HG03439 (cell line): ENCODE data around the gene RIMS1.

ENCODE experiments used
- ATAC-seq: cut with Tn5 transposase; IDR thresholded peaks from one replicate; pipeline ENCODE4 v1.9.1; 2021; ENCODE audit warnings: mild to moderate bottlenecking, moderate library complexity; ENCODE audit not compliant: unreplicated experiment

RIMS1 gene

DNA sequence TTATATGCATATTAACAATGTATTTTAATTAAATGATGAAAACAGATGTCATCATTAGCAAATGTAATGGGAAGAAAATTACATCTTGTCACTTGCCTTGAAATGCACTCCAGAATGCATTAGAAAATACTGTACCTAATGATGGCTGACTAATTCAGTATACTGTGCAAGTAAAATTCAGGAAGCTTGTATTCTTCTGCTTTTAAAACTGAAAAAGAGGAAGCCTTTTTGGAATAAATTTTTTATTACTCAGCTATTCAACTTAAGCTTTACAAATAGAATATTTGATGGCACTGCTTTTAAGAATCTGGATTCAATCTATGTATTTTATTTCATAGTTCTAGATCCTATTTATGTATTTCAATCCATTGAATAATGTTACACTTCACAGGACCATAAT, 195.5 kb downstream of the RIMS1 start:
- ATAC-seq: no peak

DNA sequence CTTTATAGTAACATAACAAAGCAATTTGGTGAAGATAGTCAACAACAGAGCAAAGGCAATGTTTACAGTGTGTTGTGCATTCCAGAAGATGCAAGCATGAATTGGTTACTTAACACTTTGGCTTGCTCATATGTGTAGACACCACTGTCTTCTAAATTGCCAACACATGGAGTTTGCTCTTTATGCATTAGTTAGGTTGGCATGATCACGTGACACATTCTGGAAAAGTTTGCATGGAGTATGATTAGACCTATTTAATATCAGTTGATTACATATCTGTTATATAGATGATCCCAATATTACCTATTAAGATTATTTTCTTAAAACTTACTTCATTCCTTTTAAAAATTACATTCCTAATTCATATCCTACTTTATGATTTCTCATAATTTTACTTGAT, 197.6 kb downstream of the RIMS1 start:
- ATAC-seq: no peak

DNA sequence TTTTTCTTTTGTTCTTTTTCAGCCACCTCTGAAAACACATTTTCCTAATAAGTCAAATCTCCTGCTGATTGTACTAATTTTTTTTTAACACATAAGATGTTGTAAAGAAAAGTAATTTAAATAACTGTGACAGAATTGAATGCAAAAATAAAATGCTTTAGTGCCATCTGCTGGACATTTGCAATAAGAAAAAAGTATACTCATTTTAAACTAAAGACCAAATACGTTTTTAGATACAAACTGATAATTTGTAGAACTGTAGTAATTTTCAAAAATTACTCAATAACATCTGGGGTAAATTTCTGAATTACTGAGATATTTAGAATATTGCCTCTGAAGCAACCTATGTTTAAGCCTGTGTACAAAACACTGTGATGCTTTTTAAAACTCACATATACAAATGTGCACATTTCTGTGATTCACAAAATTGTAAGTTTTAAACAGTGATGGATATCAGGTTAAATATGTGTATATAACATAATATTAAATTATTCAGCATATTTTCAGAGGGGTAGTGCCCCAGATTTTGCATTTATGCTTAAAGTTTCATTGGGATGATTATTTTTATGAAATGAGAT, 198.7 kb downstream of the RIMS1 start:
- no peak for ATAC-seq

DNA sequence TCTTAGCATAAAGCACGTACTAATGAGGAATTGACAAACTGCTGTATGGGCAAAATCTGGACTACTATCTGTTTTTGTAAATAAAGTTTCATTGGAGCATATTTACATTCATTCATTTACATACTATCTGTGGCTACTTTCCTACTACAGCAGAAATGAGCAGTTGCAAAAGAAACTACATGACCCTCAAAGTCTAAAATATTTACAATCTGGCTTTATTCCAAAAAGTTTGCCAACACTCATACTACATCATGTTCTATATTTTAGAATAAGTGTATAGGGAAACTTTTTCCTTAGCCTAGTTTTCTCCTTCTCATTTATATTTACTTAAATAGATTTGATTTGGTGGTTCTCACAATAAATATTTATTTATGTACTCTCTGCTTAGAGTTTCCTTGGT, 208.2 kb downstream of the RIMS1 start:
- ATAC-seq: no peak

DNA sequence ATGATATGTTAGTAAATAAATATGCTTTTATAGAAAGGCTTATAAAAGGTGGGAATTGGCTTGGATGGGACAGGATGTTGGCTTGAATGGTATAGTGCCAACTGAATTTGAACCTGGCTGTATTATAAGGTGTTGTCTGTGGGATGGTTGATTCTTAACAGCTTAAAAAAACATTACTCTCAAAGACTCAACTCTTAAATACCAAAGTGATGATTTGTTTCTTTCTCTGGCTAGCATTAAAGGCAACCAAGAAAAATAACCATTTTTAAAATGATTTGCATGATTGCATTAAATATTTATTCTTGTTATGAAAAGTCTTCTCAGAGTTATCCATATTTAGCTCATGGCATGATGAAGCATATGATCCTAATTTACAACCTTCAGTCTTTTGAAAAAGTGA, 216.2 kb downstream of the RIMS1 start:
- no peak for ATAC-seq

DNA sequence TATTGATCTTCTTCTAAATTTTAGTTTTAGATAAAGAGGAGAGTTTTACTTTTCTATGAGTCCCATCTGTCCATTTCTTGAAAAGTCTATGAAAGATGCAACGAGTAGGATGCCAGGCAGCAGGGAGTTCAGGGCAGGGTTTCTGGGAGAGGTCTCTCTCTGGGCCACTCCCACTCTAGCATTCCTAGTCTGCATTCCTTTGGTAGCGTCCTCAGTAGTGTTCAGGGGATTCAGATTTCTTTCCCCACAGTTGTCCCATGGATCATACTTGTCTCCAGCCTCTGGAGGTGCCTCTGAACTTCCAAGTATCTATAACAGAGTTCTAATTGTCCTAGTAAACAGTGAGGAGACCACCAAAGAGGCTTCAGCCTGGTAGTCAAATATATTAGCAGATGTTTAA, 225.3 kb downstream of the RIMS1 start:
- no peak for ATAC-seq

DNA sequence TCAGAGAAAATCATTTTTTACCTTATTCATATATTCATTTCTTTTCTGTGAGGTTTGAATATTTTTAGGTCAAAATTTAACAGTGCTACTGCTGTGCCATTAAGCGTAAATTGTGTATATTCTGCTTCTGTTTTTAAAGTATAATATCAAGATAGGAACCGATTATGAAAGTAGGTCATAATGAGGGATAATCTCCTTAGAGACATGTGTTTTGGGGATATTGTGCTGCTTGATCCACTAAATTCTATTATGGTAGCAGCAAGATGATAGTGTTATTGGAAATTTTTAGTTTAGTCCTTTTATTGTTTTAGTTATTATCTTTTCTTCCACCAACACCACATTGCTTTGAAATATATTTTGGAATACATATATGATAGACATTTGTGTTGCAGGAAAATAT, 244.0 kb downstream of the RIMS1 start:
- no peak for ATAC-seq

DNA sequence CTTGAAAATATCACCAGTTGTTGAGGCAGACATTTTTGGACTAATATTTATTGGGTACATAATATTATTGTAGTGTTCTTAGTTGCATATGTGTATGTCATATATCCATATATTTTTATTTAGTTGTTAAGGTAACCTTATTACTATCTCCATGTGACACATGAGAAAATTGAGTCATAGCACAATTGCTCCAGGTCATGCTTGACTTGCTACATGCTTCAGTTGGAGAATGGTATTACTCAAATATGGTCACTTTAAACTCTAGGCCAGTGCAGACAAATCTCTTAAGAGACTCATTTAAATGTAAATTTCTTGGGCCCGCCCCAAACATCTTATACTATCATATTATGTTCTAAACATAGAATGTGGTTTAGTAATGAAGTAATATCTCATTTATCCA, 246.1 kb downstream of the RIMS1 start:
- no peak for ATAC-seq

DNA sequence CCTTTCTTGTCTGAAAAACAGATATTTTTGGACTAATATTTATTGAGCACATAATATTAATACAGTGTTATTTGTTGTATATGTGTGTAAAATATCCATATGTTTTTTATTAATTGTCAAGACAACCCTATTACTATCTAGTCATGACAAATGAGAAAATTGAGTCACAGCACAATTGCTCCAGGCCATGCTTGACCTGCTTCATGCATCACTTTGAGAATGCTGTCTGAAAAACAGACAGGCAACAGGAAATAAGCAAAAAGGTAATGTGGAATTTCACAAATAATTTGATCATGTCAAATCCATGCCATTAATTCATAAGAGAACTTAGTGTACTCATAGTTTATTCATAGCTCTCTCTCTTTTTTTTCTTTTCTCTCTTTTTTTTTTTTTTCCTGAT, 246.5 kb downstream of the RIMS1 start:
- no peak for ATAC-seq

DNA sequence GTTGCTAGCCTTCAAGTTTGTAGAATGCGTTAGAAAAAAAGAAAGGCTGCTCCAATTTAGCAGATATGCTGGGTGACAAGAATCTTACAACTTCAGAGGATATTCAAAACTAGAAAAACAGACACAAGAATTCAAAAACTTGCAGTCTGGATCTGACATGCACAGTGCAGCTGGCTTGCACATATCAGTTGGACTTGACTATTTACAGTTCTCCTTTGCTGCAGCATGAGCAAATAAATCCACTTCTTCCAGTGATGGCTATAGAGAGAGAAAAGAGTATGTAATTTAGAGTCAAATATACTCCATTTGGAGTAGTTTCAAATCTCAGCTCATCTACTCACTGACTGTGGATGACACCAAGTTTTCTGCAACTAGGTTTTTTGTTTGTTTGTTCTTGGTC, 247.0 kb downstream of the RIMS1 start:
- no peak for ATAC-seq

DNA sequence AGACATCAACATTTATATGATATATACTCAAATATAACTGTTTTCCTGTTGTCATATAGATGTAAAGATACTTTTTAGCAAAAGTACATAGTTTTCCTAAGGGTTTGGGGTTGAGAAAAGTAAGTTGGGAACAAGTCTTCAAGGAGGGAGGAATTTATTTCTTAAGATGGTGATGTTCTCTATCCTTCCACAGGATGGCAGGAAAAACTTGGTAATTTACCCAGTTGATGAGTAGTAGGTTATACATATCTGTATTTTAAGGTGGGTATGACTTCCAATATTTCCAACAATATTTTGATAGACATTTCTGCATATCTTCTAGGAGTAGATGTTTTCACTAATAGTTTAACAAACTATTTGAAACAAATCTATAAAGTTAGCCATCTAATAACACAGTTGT, 254.4 kb downstream of the RIMS1 start:
- no peak for ATAC-seq

DNA sequence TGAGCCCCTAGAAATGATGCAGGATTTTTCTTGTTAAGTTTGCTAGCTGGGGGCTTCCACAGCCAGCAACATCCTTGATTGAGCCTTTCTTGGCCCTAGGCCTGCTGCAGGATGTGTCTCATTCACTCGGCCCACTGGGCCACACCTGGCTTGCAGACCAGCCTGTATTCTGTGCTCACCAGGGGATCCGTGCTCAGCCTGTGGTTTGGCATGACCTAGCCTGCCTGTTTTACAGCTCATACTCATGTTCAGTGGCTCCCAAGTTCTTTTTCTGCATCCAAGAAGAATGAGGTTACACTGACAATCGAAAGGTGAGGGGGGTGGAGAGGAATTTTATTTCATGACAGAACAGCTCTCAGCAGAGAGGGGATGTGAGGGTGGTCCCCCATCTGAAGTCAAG, 263.4 kb downstream of the RIMS1 start:
- ATAC-seq: no peak

DNA sequence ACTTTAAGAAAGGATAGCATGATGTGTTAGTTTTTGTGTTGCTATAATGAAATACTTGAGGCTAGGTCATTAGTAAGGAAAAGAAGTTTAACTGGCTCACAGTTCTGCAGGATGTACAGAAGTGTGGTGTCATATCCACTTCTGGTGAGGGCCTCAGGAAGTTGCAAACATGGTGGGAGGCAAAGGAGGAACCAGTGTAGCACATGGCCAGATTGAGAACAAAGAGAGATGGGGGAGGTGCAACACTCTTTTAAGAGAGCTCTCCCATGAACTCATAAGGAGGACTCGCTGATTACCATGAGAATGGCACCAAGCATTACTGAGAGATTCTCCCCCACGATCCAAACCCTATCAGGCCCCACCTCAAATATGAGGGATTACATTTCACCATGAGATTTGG, 265.4 kb downstream of the RIMS1 start:
- ATAC-seq: no peak

DNA sequence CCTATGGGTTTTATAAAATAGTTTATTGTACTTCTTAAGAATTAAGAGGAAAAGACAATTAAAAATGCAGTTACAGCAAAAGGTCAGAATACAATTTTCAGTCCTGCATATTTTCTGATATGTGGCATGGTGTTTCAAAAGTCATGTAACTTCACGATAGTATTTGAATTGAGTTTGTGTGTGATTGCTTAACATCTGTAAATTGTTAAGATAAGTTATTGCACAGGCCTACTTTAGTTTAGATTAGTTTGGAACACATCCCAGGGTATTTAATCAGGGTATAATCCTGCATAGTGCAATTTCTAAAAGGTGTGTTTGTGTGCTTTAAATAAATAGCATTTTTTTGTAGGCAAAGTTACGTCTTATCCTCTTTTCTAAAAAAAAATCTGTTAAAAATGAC, 289.6 kb downstream of the RIMS1 start:
- no peak for ATAC-seq

DNA sequence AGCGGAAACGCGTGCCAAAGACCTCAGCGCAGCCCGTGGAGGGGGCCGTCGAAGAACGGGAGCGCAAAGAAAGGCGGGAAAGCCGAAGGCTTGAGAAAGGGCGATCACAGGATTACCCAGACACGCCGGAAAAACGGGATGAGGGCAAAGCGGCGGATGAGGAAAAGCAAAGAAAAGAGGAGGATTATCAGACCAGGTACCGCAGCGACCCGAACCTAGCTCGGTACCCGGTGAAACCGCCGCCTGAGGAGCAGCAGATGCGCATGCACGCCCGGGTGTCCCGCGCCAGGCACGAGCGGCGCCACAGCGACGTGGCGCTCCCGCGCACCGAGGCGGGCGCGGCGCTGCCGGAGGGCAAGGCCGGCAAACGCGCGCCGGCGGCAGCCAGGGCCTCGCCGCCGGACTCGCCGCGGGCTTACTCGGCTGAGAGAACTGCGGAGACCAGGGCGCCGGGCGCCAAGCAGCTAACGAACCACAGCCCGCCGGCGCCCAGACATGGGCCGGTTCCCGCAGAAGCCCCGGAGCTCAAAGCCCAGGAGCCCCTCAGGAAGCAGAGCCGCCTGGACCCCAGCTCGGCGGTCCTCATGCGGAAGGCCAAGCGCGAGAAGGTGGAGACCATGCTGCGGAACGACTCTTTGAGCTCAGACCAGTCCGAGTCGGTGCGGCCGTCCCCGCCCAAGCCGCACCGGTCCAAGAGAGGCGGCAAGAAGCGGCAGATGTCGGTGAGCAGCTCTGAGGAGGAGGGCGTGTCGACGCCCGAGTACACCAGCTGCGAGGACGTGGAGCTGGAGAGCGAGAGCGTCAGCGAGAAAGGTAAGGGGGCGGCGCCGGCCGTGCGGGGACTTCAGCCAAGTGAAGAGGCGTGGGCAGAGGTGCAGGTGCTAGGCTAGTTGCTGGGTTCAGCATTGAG, 296.2 kb downstream of the RIMS1 start:
- ATAC-seq: peak; percentile 60

DNA sequence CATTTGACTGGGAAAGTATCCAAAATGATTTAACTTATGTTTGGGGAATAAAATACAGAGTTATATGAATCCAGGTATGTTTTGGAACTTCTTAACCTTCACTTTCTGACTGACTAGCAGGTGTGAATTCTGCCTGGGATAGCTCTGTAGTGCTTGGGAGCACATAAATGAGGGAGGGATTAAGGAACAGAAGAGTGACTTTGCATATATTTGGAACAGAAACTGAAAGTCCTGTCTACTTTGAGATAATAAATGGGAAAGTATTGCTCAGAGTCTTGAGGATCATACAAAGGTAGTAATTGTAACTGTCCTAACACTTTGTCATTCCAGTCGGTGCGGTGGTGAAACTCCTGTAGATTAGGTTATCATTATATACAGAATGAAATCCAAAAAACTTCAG, 317.6 kb downstream of the RIMS1 start:
- no peak for ATAC-seq

DNA sequence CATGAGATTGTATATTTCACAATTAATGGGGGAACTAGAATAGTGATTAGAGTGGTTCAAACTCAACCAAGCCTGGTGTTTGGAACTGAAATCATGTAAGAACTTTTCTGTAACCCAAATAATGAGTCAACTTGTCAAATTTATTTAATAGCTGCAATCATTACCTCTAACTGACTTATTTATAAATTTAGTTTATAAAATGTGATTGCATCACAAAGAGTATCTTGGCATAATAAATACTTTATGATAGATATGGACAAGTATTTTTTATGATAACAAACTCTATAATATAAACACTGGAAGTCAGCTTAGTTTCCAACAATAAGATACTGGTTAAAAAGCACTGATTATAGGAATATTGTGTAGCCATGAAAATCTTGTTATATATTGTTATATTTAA, 319.1 kb downstream of the RIMS1 start:
- ATAC-seq: no peak

DNA sequence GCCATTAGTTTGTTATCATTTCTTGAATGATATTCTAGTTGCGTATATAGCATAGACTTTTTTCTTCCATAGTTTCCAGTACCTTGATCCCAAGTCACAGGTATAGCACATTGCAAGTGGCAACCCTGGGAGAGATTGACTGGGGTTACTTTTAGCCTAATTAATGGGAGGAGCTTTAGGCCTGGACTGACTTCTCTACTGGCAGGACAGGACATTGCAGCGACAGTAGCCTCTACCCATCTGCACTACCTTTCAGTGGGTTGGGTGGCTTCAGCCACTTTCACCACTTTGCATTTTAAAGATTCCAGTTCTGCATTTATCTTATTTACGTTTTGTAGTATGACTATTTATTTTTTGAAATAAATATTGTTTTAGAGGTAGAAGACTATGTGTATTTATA, 320.3 kb downstream of the RIMS1 start:
- no peak for ATAC-seq

DNA sequence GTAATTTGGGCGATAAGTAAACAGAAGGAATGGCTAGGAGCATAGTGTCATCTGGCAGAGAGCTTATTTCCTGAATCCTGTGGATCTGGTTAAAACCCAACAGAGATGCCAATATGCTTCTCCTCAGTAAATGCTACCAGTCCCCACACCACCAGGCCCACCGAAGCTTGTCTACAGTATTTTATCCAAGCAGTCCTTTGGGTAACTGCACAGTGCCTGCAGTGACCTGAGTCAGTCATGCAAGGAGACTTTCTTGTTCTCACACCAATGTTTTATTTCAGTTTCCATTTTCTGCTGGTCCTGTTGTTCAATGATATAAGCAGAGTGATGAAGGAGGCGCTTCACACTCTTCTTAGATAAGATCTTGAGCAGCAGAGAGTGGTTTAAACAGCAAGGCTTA, 326.3 kb downstream of the RIMS1 start:
- no peak for ATAC-seq

DNA sequence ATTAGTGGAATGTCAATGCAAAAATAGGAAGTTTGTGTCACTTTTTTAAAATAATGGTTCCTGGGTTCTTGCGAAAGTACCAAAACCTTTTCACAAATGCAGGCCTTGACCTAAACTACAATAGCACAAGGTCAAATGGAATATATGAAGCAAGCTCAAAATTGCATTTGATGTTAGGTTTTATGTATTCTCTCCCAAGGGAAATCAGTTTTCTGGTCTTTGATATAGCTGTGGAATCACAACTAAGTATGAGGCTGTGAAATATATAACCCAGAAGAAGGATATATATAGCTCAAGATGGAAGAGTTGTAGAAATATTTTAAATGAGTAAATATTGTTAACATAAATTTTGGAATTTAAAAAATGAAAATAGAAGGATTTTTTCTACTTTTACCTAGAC, 327.3 kb downstream of the RIMS1 start:
- no peak for ATAC-seq

DNA sequence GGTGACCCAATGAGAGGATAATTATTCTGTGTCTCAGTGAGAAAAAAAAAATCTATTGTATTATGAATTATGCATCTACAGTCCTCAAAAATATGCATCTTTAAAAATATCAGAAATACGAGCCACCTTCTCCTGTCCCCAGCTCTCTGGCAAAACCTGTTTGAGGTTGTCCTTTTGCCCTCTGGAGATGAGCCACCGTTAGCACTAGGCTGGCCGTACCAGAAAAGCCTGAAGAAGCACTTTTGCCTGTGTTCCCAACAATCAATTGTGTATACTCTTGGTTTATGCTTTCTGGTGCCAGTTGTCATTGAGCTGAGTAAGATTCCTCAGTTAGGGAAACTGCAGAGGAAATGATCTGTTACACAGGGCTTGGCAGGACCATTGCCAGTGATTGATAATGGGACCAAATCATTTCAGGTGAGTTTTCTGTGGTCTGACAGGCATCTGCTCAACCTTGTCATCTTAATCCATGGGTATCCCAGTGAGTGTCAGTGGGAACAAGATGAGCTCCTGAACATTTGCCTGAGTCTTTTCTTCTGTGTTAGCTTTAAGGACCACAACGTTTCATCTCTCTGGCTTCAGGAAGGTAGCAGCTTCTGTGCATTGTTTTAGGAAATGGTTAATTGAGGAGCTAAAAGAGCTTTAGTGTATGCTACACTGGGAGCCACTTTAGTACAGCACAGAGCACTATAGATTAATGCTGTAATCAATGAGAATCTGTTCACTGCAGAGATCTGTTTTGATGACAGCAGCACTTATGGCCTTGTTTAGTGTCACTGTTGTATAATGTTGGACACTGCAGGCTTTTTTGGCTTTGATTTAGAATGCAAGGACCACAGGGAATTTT, 330.1 kb downstream of the RIMS1 start:
- no peak for ATAC-seq

DNA sequence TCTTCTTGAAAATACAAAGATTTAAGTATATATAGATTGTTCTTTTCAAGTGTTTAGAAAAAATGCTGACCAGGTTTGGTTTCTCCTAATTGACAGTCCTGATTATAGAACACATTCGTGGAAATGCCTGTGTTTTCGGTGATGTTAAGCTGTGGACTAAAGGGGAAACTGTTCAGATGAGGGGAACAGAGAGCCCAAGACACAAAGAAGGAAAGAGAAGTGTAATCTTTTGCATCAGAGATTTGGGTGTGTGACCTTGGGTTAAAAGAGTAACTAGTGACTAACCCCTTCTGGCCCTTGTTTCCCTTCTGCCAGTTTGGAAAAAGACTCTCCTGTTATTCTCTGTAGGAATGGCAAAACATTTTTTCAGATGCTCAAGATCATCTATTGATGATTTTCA, 331.3 kb downstream of the RIMS1 start:
- ATAC-seq: no peak
